Liver (tissue), 9 donors: Measurements from ENCODE around the gene IQCE. TPM values are rescaled to one million over a fixed set of nuclear protein-coding genes. Genes with fewer than 3 reads are reported as not detected.

ENCODE experiments used
- DNase-seq: peaks from one replicate; pipeline ENCODE4 v3.0.0-alpha.2; 2017; ENCODE audit warnings: low spot score
- H3K27ac ChIP-seq, 2 donors: one replicate each; pipeline ENCODE4 v1.7.0; 2013; ENCODE audit warnings: inconsistent platforms in 2 of 2, low read length in 2 of 2, control low read depth in 1 of 2, low read depth in 1 of 2, mild to moderate bottlenecking in 1 of 2
- H3K27me3 ChIP-seq, 4 donors: one replicate each; pipeline versions ENCODE4 v1.6.1 to v1.7.0; 2013; ENCODE audit warnings: low read length in 3 of 4, inconsistent platforms in 1 of 4, mild to moderate bottlenecking in 1 of 4, moderate library complexity in 1 of 4; ENCODE audit not compliant: control insufficient read depth in 4 of 4, insufficient read depth in 4 of 4
- H3K36me3 ChIP-seq, 4 donors: one replicate each; pipeline versions ENCODE4 v1.6.1 to v1.7.0; 2013; ENCODE audit warnings: low read length in 3 of 4, mild to moderate bottlenecking in 3 of 4, low read depth in 1 of 4, moderate library complexity in 1 of 4; ENCODE audit not compliant: control insufficient read depth in 4 of 4, insufficient read depth in 3 of 4
- H3K4me1 ChIP-seq, 4 donors: one replicate each; pipeline versions ENCODE4 v1.6.1 to v1.7.0; 2013; ENCODE audit warnings: low read length in 3 of 4, mild to moderate bottlenecking in 3 of 4, moderate library complexity in 1 of 4; ENCODE audit not compliant: control insufficient read depth in 4 of 4, insufficient read depth in 4 of 4
- H3K4me3 ChIP-seq, 3 donors: one replicate each; pipeline versions ENCODE4 v1.6.1 to v1.7.0; 2013; ENCODE audit warnings: low read length in 3 of 3, control low read depth in 1 of 3, low read depth in 1 of 3, mild to moderate bottlenecking in 1 of 3
- H3K9ac ChIP-seq, 2 donors: one replicate each; pipeline ENCODE4 v1.7.0; 2013; ENCODE audit warnings: low read length in 2 of 2, mild to moderate bottlenecking in 2 of 2, moderate library complexity in 2 of 2, control low read depth in 1 of 2, low read depth in 1 of 2
- H3K9me3 ChIP-seq, 4 donors: one replicate each; pipeline versions ENCODE4 v1.6.1 to v1.7.0; 2013; ENCODE audit warnings: low read length in 3 of 4; ENCODE audit not compliant: control insufficient read depth in 4 of 4
- CTCF ChIP-seq: fragments of 150-350 bp; IDR thresholded peaks from 2 replicates; pipeline ENCODE4 v1.5.1; 2017; ENCODE audit warnings: improper control_type of control experiment, low read depth, low read length; ENCODE audit not compliant: missing input control
- EGR1 ChIP-seq, 2 donors: IDR thresholded peaks; 2 replicates each; pipeline ENCODE4 v1.6.1; 2016 to 2018; ENCODE audit warnings: antibody characterized with exemption in 2 of 2, low read depth in 2 of 2
- FOXA1 ChIP-seq: IDR thresholded peaks from 2 replicates; pipeline ENCODE4 v1.6.1; 2016; ENCODE audit warnings: antibody characterized with exemption
- FOXA2 ChIP-seq: IDR thresholded peaks from 2 replicates; pipeline ENCODE4 v1.6.1; 2016; ENCODE audit warnings: antibody characterized with exemption
- GABPA ChIP-seq, 2 donors: IDR thresholded peaks in 1 of 2; conservative IDR thresholded peaks in 1 of 2; 2 replicates each; pipeline ENCODE4 v1.6.1; 2016; ENCODE audit warnings: antibody characterized with exemption in 2 of 2, mild to moderate bottlenecking in 1 of 2, moderate library complexity in 1 of 2
- HNF4A ChIP-seq, 2 donors: conservative IDR thresholded peaks; 2 replicates each; pipeline ENCODE4 v1.6.1; 2016; ENCODE audit warnings: antibody characterized with exemption in 2 of 2, mild to moderate bottlenecking in 2 of 2
- JUND ChIP-seq, 2 donors: IDR thresholded peaks; 2 replicates each; pipeline ENCODE4 v1.6.1; 2016; ENCODE audit warnings: antibody characterized with exemption in 2 of 2
- NR2F2 ChIP-seq: IDR thresholded peaks from 2 replicates; pipeline ENCODE4 v1.6.1; 2016; ENCODE audit warnings: antibody characterized with exemption
- RAD21 ChIP-seq, 2 donors: IDR thresholded peaks; 2 replicates each; pipeline ENCODE4 v1.6.1; 2016; ENCODE audit warnings: antibody characterized with exemption in 2 of 2, mild to moderate bottlenecking in 2 of 2
- RXRA ChIP-seq, 2 donors: IDR thresholded peaks; 2 replicates each; pipeline ENCODE4 v1.6.1; 2017 to 2018; ENCODE audit warnings: antibody characterized with exemption in 2 of 2, mild to moderate bottlenecking in 1 of 2
- SP1 ChIP-seq: IDR thresholded peaks from 2 replicates; pipeline ENCODE4 v1.6.1; 2018; ENCODE audit warnings: antibody characterized with exemption, mild to moderate bottlenecking
- ZBTB33 ChIP-seq: IDR thresholded peaks from 2 replicates; pipeline ENCODE4 v1.6.1; 2016; ENCODE audit warnings: antibody characterized with exemption
- WGBS: extraction: QIAGEN DNeasy Blood & Tissue Kit; methylation state at CpG from one replicate; pipeline ENCODE4 v1.1.7; 2013; 5-methylcytosine and 5-hydroxymethylcytosine counted together
- polyA plus RNA-seq, 2 donors: library from polyadenylated mRNA; stranded (reverse) in 1 of 2; unstranded in 1 of 2; fragments of 200-250 nt in 1 of 2; fragments of >200 nt in 1 of 2; fragmentation: Nextera tagmentation in 1 of 2; extraction: Ambion mirVana in 1 of 2; gene quantifications; one replicate each; pipeline versions ENCODE4 v1.2.1 to v1.2.3, GENCODE V29; 2013 to 2015
- total RNA-seq, 2 donors: library from RNA; depleted of rRNA; stranded (reverse); fragments of >200 nt; gene quantifications; one replicate each; pipeline ENCODE4 v1.2.3, GENCODE V29; 2014
- TF ChIP-seq, protein P1 (sequence below): IDR thresholded peaks from 2 replicates; pipeline ENCODE4 v1.6.1; 2016; ENCODE audit warnings: antibody characterized with exemption
- donor health status: healthy.
- donor health status: healthy.
- donor health status: healthy.
- donor health status: healthy.
- donor health status: healthy.

IQCE gene
- total and polyA plus RNA-seq, 4 donors: 2.1 to 5.9 (median 3.6) TPM

- peak; percentile 66 to 75 for TF ChIP-seq RAD21 (IDR thresholded peaks at IDR 0.05)
- TF ChIP-seq HNF4A (conservative IDR thresholded peaks at IDR 0.05): peak in 1 of 2 donors; percentile 19
- no peak for TF ChIP-seq FOXA1
- TF ChIP-seq EGR1 (IDR thresholded peaks at IDR 0.05; ENCODE audit: low read depth in 2 of 2): no peak
- TF ChIP-seq CTCF: peak; percentile 33
- TF ChIP-seq FOXA2: no peak
- TF ChIP-seq RXRA (IDR thresholded peaks at IDR 0.05): peak in 1 of 2 donors; percentile 26
- no peak for TF ChIP-seq JUND (IDR thresholded peaks at IDR 0.05)
- no peak for TF ChIP-seq ZBTB33
- TF ChIP-seq GABPA (IDR thresholded peaks at IDR 0.05 in 1 of 2, conservative IDR thresholded peaks at IDR 0.05 in 1 of 2): no peak
- TF ChIP-seq NR2F2: no peak
- TF ChIP-seq SP1: peak; percentile 34
- peak overlapping the region in 1 of 2 donors; percentile 13 for H3K27ac ChIP-seq
- WGBS: 55% methylated on average over 28 of the region's 28 CpGs
- no peaks in the 10 kb centered on the region for H3K9me3 ChIP-seq
- no peaks in the 10 kb centered on the region for H3K27me3 ChIP-seq
- H3K36me3 ChIP-seq: peaks cover 0 to 2% (median 1%) of the 10 kb centered on the region in 4 donors
- no peak for DNase-seq
- peak overlapping the region in 1 of 2 donors; percentile 9 for H3K9ac ChIP-seq
- no peak overlapping the region for H3K4me3 ChIP-seq
- peaks cover 0 to 21% (median 10%) of the 10 kb centered on the region in 4 donors for H3K4me1 ChIP-seq
Observed at GRCh38 chr7:2566890-2567678, 8.3 kb downstream of the IQCE start.

DNA sequence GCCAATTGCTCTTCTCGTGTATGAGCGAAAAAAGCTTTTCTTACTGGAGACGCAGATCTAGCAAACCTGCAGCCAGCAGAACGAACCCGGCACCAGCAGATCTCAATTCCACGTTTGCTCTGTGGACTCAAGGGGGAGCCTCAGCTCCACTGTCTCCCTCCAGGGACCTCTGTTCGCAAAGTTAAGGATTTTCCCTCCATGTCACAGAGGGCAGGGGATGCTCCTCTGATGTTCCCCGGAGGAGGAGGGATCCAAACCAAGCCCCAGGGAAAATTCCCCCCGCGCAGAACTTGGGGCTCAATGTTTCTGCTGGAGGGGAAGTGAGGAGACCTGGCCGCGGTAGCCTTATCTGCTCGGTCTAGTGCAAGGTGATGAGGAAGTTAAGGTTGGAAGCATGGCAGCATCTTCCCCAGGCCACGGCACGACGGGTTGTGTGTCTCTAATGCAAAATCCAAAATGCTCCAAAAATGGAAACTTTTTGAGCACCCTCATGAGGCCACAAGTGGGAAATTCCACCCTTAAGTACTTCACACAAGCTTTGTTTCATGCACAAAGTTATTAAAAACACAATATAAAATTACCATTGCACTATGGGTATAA, 9.0 kb downstream of the IQCE start:
- H3K9me3 ChIP-seq: no peaks in the 10 kb centered on the region
- H3K27me3 ChIP-seq: no peaks in the 10 kb centered on the region
- H3K36me3 ChIP-seq: peaks cover 0 to 2% (median 1%) of the 10 kb centered on the region in 4 donors
- TF ChIP-seq CTCF (peak; percentile 28), HNF4A (conservative IDR thresholded peaks at IDR 0.05) (no peak), SP1 (no peak), RAD21 (IDR thresholded peaks at IDR 0.05) (peak; percentile 69 to 78), NR2F2 (no peak)
- TF ChIP-seq, protein P1, sequence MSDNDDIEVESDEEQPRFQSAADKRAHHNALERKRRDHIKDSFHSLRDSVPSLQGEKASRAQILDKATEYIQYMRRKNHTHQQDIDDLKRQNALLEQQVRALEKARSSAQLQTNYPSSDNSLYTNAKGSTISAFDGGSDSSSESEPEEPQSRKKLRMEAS: no peak
- DNase-seq: no peak
- H3K4me3 ChIP-seq: no peak overlapping the region
- no peak overlapping the region for H3K9ac ChIP-seq
- 70% methylated on average over 16 of the region's 16 CpGs for WGBS
- H3K4me1 ChIP-seq: peaks cover 0 to 21% (median 10%) of the 10 kb centered on the region in 4 donors
- H3K27ac ChIP-seq: no peak overlapping the region
